NB4 (cell line): ENCODE data around the gene M1AP.

Experiments
- POLR2A ChIP-seq: IDR thresholded peaks from 2 replicates; pipeline ENCODE4 v1.6.1; 2011; ENCODE audit warnings: mild to moderate bottlenecking; ENCODE audit not compliant: insufficient read length; ENCODE audit errors: extremely low read depth
- TF ChIP-seq, protein P1 (sequence below): IDR thresholded peaks from one replicate; pipeline ENCODE4 v1.5.1; 2012; ENCODE audit warnings: low read depth, low read length
- TF ChIP-seq, protein P2 (sequence below): IDR thresholded peaks from 2 replicates; pipeline ENCODE4 v1.6.1; 2011; ENCODE audit warnings: low read depth, low read length

DNA sequence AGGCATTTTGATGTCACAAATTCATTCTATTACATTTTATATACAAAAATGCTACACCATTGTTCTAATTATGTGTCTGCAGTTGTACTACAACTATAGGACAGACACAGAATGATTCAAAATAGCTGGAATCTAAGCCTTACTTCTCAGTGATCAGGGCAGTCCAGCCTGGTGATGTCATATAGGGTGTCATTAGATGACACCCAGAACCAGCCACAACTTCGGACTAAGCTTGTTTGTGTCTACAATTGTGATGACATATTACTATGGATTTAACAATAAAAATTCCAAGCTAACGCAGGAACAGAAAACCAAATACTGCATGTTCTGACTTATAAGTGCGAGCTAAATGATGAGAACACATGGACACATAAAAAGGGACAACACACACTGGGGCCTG lies 31.0 kb downstream of the M1AP start:
- TF ChIP-seq, protein P1, sequence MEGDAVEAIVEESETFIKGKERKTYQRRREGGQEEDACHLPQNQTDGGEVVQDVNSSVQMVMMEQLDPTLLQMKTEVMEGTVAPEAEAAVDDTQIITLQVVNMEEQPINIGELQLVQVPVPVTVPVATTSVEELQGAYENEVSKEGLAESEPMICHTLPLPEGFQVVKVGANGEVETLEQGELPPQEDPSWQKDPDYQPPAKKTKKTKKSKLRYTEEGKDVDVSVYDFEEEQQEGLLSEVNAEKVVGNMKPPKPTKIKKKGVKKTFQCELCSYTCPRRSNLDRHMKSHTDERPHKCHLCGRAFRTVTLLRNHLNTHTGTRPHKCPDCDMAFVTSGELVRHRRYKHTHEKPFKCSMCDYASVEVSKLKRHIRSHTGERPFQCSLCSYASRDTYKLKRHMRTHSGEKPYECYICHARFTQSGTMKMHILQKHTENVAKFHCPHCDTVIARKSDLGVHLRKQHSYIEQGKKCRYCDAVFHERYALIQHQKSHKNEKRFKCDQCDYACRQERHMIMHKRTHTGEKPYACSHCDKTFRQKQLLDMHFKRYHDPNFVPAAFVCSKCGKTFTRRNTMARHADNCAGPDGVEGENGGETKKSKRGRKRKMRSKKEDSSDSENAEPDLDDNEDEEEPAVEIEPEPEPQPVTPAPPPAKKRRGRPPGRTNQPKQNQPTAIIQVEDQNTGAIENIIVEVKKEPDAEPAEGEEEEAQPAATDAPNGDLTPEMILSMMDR, result no peak
- no peak for TF ChIP-seq POLR2A
- TF ChIP-seq, protein P2, sequence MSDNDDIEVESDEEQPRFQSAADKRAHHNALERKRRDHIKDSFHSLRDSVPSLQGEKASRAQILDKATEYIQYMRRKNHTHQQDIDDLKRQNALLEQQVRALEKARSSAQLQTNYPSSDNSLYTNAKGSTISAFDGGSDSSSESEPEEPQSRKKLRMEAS, result no peak
